Activated T-helper 1 cell treated with Interleukin-2 at 50 U/mL for 16 hours (primary cell): Measurements from ENCODE around the gene RET.

Experiments
- DNase-seq: peaks from one replicate; pipeline ENCODE4 v3.0.0-alpha.2; 2020; ENCODE audit warnings: low read depth

Gene RET

DNA sequence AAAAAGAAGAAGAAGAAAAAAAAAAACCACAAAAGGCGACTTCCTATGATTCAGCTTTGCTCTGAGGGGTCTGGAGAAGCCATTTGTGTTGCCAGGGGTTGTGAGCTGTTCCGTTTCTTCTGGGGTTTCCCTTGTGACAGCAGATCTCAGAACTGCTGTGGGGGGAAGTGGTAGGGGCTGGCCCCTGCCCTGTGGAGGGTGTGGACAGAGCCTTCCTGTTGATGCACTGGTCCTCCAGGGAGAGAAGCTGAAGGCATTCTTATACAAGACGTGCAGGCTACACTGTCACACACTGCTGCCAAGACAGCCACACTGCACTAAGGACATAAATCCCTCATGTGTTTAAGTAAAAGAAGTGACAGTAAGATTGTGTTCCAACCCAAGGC is 44.1 kb downstream of the RET start:
- peak; percentile 24 for DNase-seq

GRCh38 chr10:43121444-43121843 is 44.6 kb downstream of the RET start:
- DNase-seq, result no peak

DNA sequence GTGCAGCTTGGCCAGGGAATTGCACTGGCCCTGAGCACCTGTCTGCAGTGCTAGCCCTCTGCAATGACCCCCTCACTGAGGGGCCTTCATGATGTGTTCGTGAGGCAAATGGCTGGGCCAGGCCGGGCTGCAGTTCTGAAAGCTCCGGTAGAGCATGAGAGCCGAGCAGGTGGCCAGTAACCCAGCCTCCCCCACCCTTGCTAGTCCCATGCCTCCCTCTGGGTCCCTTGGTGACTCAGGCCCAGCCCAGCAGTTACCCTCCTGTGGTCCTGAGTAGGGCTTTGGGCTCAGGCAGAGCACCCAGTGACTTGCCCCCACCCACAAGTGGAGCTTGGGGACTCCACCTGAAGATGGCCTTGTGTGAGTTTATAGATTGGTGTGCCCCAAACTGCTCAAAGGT is 45.2 kb downstream of the RET start:
- no peak for DNase-seq

GRCh38 chr10:43122826-43123225 is 46.0 kb downstream of the RET start:
- no peak for DNase-seq

GRCh38 chr10:43123361-43124093 is 46.7 kb downstream of the RET start:
- DNase-seq, result no peak

DNA sequence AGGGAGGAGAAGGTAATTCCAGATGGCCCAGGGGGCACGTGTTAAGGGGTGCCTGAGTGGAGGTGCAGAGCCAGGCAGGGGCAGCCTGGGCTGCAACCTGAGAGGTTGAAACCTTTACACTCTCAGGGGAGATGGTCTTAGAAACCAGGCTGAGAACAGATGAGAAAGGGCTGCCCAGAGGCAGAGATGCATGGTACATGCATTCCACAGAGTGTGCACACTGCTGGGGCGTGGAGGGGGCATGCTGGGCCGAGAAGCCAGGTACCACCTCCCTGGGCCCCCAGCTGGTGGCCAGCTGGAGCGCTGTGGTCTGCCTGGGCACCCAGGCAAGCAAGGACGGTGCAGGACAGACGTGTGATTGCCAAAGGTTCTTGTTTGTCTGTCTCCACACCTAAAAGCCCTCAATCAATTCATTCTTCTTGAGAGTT is 47.2 kb downstream of the RET start:
- no peak for DNase-seq

GRCh38 chr10:43124574-43125273 is 47.9 kb downstream of the RET start:
- no peak for DNase-seq

DNA sequence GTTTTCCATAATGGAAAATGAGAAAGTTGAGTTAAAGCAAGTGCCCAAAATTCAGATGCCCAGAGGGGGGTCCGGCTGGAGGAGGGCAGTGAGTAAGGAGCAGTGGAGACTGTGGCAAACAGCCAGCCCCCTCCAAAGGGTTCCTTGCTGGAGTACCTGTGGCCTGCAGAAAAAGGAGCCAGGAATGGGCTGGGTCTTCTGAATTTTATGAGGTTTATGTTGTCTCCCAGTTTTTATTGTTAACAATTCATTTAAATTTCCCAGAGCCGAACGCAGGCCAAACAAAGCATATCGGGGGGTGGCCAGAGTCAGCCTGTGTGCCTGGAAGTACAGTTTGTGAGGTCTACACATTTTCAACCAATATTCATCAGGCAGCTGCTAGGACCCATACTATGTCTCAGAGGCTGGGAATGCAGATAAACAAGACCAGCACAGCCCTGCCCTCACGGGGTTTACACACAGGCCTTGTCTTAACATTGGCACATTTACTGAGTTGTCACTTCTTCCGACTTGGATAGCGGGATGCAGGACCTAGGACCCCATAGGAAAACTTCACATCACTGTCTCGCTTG is 48.5 kb downstream of the RET start:
- DNase-seq, result no peak

- no peak for DNase-seq
Observed at GRCh38 chr10:43125881-43126731, 49.2 kb downstream of the RET start.

GRCh38 chr10:43126759-43127424 is 50.0 kb downstream of the RET start:
- no peak for DNase-seq

GRCh38 chr10:43127442-43127841 is 50.6 kb downstream of the RET start:
- no peak for DNase-seq

DNA sequence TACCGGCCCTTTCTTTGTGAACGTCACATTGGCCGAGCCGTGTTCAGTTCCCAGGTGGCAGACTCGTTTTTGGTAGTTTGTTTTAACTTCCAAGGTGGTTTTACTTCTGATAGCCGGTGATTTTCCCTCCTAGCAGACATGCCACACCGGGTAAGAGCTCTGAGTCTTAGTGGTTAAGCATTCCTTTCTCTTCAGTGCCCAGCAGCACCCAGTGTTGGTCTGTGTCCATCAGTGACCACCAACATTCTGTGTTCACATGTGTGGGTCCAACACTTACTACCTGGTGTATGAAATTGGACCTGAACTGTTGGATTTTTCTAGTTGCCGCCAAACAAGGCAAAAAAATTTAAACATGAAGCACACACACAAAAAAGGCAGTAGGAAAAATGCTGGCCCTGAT is 51.5 kb downstream of the RET start:
- DNase-seq, result no peak

DNA sequence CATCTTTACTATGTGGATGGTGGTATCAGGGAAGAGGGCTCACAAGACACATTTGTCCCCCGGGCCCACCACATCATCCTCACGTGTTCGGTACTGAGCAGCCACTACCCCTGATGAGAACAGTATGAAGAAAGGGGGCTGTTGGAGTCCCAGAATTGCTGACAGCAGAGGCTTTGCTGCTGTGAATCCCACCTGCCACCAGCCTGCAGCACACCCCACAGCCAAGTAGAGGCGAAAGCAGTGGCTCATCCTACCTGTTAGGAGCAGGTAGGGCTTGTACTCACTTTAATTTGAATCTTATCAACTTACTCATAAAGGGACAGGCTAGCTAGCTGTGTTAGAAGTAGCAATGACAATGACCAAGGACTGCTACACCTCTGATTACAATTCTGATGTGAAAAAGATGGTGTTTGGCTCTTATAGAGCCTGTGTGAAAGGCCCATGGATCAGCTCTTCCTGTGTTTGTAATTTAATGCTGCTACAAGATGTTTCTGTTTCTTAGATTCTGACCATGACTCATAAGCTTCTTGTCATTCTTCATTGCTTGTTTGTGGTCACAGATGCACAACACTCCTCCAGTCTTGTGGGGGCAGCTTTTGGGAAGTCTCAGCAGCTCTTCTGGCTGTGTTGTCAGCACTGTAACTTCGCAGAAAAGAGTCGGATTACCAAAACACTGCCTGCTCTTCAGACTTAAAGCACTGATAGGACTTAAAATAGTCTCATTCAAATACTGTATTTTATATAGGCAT is 52.3 kb downstream of the RET start:
- no peak for DNase-seq

DNA sequence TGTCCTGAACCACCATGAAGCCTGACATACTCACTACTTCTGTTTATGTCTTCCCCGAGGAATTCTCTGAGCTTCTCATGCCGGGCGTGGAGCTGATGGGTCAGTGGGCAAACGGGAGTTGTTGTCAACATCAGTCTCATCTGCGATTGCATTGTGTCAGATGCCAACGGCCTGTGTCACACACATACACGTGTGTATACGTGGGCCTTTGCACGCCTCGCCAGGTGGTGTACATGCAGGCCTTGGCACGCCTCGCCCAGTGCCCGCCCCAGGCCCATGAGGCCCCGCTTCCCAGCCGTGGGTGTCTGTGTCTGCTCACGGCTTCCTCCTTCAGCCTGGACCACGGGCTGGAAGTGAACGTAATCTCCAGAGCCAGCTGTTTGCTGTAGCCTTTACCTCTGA is 53.9 kb downstream of the RET start:
- DNase-seq, result no peak

DNA sequence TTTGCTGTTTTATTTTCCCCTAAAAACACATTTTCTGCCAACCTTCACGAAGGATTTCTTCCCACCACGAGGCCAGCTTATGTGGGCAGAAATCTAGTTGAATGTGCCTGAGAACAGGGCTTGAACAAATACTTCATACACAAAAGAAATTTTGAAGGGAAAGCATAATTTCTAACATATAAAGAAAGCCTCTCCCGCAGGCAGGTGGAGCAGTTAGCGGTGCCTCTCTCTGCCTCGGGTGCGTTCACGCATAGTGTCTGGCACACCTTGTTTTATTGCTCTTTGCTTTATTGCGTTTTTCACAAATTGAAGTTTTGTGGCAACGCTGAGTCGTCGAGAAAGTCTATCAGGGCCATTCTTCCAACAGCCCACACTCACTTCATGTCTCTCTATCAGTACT is 54.4 kb downstream of the RET start:
- DNase-seq, result no peak

- DNase-seq, result no peak
Observed at GRCh38 chr10:43131906-43132305, 55.0 kb downstream of the RET start.

GRCh38 chr10:43132867-43133787 is 56.3 kb downstream of the RET start:
- no peak for DNase-seq

GRCh38 chr10:43134126-43134905 is 57.4 kb downstream of the RET start:
- no peak for DNase-seq

DNA sequence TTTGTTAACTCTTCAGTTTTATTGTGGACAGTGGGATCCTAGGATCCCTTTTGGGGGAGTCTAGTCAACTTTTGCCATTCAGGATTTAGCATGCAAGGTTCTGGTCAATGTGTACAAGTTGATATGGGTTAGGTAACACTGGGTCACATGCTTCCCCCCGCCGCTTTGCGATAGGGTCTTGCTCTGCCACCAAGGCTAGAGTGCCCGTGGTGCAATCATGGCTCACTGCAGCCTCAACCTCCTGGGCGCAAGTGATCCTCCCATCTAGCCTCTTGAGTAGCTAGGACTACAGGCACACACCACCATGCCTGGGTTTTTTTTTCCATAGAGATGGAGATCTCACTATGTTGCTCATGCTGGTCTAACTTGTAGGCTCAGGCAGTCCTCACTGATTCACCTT is 58.2 kb downstream of the RET start:
- no peak for DNase-seq
